ENCODE results near the gene RPRD2.

DNA sequence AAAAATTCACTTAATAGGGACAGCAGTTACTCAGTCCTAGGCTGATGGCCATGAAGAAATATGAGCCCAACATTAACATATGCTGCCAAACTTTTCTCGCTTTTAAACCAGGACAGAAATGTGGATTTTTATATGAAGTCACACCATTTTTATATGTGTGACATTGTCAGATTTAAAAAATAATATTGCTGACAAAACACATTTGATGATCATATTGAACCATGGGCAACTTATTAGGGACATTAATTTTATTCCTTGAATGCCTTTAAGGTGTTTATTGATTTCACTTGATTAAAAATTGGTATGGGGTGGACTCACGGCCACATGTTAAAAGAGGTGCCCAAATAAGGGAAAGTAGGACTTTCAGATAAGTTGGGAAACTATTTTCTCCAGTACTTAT is 58.6 kb downstream of the RPRD2 start:
- TF ChIP-seq, protein P1, sequence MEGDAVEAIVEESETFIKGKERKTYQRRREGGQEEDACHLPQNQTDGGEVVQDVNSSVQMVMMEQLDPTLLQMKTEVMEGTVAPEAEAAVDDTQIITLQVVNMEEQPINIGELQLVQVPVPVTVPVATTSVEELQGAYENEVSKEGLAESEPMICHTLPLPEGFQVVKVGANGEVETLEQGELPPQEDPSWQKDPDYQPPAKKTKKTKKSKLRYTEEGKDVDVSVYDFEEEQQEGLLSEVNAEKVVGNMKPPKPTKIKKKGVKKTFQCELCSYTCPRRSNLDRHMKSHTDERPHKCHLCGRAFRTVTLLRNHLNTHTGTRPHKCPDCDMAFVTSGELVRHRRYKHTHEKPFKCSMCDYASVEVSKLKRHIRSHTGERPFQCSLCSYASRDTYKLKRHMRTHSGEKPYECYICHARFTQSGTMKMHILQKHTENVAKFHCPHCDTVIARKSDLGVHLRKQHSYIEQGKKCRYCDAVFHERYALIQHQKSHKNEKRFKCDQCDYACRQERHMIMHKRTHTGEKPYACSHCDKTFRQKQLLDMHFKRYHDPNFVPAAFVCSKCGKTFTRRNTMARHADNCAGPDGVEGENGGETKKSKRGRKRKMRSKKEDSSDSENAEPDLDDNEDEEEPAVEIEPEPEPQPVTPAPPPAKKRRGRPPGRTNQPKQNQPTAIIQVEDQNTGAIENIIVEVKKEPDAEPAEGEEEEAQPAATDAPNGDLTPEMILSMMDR (IDR thresholded peaks at IDR 0.05) = no peak
- TF ChIP-seq POLR2A (IDR thresholded peaks at IDR 0.05) = no peak
